Measurements from ENCODE around the gene KIFAP3. TPM values are rescaled to one million over a fixed set of nuclear protein-coding genes. Genes with fewer than 3 reads are reported as not detected.
"Not testable (repeated sequence)": the region's sequence is repeated elsewhere in the genome, so short reads cannot be mapped to it uniquely, and the experiment has no call there.

The KIFAP3 gene
- total RNA-seq, 1 donor from 2014 or later = 26.6 TPM

DNA sequence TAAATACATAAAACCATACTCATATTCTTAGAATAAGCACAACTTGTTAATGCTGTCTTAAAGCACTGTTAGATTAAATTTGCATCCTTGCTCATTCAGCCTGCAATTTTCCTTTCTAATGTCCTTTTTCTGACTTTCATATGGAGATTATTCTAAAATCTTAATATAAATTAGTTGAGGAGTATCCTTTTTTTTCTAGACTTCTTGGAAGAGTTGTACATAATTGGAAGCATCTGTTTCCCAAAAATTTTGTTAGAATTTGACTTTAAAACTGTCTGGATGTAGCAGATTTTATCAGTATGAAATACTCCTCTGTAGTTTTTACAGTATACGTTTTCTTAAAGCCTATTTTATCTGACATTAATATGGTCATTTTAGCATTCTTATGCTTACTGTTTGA lies 9.7 kb downstream of the KIFAP3 start:
- TF ChIP-seq, protein P1, sequence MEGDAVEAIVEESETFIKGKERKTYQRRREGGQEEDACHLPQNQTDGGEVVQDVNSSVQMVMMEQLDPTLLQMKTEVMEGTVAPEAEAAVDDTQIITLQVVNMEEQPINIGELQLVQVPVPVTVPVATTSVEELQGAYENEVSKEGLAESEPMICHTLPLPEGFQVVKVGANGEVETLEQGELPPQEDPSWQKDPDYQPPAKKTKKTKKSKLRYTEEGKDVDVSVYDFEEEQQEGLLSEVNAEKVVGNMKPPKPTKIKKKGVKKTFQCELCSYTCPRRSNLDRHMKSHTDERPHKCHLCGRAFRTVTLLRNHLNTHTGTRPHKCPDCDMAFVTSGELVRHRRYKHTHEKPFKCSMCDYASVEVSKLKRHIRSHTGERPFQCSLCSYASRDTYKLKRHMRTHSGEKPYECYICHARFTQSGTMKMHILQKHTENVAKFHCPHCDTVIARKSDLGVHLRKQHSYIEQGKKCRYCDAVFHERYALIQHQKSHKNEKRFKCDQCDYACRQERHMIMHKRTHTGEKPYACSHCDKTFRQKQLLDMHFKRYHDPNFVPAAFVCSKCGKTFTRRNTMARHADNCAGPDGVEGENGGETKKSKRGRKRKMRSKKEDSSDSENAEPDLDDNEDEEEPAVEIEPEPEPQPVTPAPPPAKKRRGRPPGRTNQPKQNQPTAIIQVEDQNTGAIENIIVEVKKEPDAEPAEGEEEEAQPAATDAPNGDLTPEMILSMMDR (IDR thresholded peaks at IDR 0.05; ENCODE audit: insufficient read depth, low read length, poor library complexity, severe bottlenecking) = no peak
- no peak for DNase-seq (ENCODE audit: low read depth)

DNA sequence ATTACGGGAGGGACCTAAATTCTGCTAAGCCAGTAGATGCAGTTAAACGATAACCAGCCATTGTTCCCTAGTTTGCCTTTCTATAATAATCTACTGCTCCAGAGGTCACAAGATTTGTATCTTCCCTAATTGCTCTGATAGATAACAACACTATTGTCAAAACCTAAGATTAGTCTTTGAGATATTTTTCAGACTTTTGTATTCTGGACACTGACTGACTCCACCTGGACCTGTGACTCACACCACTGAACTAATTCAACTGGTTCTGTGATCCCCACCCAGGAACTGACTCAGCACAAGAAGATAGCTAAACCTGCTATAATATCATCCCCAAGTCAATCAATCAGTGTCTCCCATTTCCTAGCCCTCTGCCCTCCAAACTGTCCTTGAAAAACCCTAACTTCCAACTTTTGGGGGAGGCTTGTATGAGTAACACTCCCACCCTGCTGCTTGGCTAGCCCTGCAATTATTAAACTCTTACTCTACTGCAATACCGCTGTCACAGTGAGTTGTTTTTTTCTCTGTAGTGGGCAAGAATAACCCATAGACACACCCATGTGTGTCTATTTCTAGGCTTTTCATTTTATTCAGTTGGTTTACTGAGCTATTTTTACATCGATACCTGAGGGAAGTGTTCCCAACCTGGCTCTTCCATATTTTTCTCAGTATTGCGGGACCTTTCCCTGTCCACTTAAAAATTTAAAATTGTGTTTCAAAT lies 11.2 kb downstream of the KIFAP3 start:
- Histone ChIP-seq H3K27me3 (ENCODE audit: control insufficient read depth, insufficient read depth, low read length) (no peaks in the 10 kb centered on the region), H3K4me3 (ENCODE audit: low read depth, low read length) (no peak overlapping the region), H3K36me3 (ENCODE audit: control insufficient read depth, insufficient read depth, low read length) (no peaks in the 10 kb centered on the region)
- DNase-seq (ENCODE audit: low read depth) = no peak
- TF ChIP-seq, protein P1 (IDR thresholded peaks at IDR 0.05; ENCODE audit: insufficient read depth, low read length, poor library complexity, severe bottlenecking) = no peak

More for the DNA sequence above, 9.7 kb downstream of the KIFAP3 start:
- no peaks in the 10 kb centered on the region for H3K27me3 ChIP-seq (ENCODE audit: control insufficient read depth, insufficient read depth, low read length)
- H3K36me3 ChIP-seq (ENCODE audit: control insufficient read depth, insufficient read depth, low read length) = no peaks in the 10 kb centered on the region
- H3K4me3 ChIP-seq (ENCODE audit: low read depth, low read length) = no peak overlapping the region

DNA sequence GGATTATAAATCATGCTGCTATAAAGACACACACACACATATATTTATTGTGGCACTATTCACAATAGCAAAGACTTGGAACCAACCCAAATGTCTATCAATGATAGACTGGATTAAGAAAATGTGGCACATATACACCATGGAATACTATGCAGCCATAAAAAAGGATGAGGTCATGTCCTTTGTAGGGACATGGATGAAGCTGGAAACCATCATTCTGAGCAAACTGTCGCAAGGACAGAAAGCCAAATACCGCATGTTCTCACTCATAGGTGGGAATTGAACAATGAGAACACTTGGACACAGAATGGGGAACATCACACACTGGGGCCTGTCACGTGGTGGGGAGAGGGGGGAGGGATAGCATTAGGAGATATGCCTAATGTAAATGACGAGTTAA lies 12.8 kb downstream of the KIFAP3 start:
- not testable (repeated sequence) for DNase-seq (ENCODE audit: low read depth); H3K4me3 ChIP-seq (ENCODE audit: low read depth, low read length); H3K27me3 ChIP-seq (ENCODE audit: control insufficient read depth, insufficient read depth, low read length); H3K36me3 ChIP-seq (ENCODE audit: control insufficient read depth, insufficient read depth, low read length)

DNA sequence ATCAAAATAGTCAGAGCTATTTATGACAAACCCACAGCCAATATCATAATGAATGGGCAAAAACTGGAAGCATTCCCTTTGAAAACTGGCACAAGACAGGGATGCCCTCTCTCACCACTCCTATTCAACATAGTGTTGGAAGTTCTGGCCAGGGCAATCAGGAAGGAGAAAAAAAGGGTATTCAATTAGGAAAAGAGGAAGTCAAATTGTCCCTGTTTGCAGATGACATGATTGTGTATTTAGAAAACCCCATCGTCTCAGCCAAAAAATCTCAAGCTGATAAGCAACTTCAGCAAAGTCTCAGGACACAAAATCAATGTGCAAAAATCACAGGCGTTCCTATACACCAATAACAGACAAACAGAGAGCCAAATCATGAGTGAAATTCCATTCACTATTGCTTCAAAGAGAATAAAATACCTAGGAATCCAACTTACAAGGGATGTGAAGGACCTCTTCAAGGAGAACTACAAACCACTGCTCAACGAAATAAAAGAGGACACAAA lies 14.4 kb downstream of the KIFAP3 start:
- not testable (repeated sequence) for DNase-seq (ENCODE audit: low read depth); H3K36me3 ChIP-seq (ENCODE audit: control insufficient read depth, insufficient read depth, low read length); H3K27me3 ChIP-seq (ENCODE audit: control insufficient read depth, insufficient read depth, low read length); H3K4me3 ChIP-seq (ENCODE audit: low read depth, low read length)

DNA sequence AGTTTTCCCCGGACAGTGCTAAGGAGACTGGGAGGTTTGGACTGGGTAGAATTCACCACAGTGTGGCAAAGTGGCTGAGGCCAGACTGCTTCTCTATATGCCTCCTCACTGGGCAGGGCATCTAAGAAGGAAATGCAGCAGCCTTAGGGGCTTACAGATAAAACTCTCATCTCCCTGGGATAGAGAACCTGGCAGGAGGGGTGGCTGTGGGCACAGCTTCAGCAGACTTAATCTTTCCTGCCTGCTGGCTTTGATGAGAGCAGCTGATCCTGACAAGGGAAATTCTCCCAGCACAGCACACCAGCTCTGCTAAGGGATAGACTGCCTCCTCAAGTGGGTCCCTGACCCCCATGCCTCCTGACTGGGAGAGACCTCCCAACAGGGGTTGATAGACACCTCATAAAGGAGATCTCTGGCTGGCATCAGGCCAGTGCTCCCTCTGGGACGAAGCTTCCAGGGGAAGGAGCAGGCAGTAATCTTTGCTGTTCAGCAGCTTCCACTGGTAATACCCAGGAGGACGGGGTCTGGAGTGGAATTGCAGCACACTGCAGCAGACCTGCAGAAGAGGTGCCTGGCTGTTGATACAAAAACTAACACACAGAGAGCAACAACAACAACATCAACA lies 25.2 kb downstream of the KIFAP3 start:
- H3K27me3 ChIP-seq (ENCODE audit: control insufficient read depth, insufficient read depth, low read length) = no peaks in the 10 kb centered on the region

DNA sequence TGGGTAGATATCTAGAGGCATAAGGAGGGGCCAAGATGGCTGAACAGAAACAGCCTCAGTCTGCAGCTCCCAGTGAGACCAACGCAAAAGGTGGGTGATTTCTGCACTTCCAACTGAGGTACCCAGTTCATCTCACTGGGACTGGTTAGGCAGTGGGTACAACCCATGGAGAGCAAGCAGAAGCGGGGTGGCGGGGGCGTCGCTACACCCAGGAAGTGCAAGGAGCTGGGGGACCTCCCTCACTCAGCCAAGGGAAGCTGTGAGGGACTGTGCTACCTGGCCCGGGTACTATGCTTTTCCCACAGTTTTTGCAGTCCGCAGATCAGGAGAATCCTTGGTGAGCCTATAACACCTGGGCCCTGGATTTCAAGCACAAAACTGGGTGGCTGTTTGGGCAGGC lies 26.0 kb downstream of the KIFAP3 start:
- Histone ChIP-seq H3K36me3 (ENCODE audit: control insufficient read depth, insufficient read depth, low read length) (no peaks in the 10 kb centered on the region), H3K4me3 (ENCODE audit: low read depth, low read length) (no peak overlapping the region), H3K27me3 (ENCODE audit: control insufficient read depth, insufficient read depth, low read length) (no peaks in the 10 kb centered on the region)
- no peak for DNase-seq (ENCODE audit: low read depth)
- TF ChIP-seq, protein P1 (IDR thresholded peaks at IDR 0.05; ENCODE audit: insufficient read depth, low read length, poor library complexity, severe bottlenecking) = no peak

More for the DNA sequence above, 25.2 kb downstream of the KIFAP3 start:
- no peak overlapping the region for H3K4me3 ChIP-seq (ENCODE audit: low read depth, low read length)
- H3K36me3 ChIP-seq (ENCODE audit: control insufficient read depth, insufficient read depth, low read length) = no peaks in the 10 kb centered on the region
- TF ChIP-seq, protein P1 (IDR thresholded peaks at IDR 0.05; ENCODE audit: insufficient read depth, low read length, poor library complexity, severe bottlenecking) = no peak
- DNase-seq (ENCODE audit: low read depth) = no peak

Measured in kidney epithelial cell (primary cell).